ENCODE results near the gene PLEKHH2.

DNA sequence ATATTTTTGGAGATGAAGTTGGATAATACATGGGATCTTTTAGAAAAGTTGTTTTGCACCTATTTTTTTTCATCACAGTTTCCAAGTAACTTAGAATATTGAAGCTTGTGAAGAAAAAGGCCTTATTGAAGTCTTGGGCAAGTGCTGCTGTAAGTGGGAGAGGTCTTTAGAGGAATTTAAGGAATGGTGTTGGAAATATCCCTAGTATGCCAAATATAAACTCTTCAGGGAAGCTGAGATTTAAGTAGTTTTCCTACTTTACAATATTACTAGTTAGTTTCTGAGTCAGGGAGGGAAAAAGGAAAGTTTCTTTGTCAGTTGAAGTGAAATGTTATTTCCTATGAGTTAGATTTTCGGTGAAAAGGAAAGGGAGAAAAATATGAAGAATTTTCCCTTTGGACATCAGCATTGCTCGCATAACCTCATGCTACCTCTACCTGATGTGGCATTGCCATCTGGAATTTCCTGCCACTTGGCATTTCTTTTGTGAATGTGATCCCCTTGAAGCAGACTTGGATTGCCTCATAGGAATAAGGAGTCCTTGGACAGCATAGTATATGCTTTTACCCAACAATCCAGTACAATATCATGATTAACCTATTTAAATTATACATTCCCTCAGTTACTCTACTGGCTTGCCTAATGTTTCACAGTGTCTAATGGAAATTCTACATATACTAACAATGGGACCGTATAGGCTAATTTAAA lies 12.1 kb downstream of the PLEKHH2 start:
- TF ChIP-seq TCF4 (CRISPR knock-in tag; IDR thresholded peaks at IDR 0.05; ENCODE audit: borderline replicate concordance) (no peak), CREB5 (CRISPR knock-in tag; IDR thresholded peaks at IDR 0.05; ENCODE audit: low read depth) (no peak), GLIS3 (CRISPR knock-in tag; IDR thresholded peaks at IDR 0.05) (no peak)

Measured in SK-N-SH treated with all-trans-retinoic acid at 6 μM for 48 hours (cell line).